ENCODE data around the gene IRF6.

DNA sequence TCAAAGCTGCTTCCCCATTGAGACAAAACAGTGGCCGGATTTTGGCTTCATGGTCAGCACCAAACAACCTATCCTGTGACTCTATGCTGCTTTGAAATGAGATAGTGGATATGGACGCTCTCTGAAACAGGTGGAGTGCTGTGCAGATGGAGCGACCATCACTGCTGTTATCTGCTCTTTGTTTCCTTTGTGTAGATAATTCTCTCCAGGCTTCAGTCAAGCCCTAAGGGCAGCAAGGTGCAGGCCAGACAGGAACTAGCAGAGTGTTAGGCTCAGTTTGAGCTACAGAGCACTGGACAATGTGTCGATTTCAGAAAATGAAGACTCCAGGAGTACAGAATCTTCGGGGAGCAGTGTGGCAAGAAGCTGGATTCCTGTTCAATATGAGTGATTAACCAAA is 4.8 kb upstream of the IRF6 start:
- TF ChIP-seq, protein P1, sequence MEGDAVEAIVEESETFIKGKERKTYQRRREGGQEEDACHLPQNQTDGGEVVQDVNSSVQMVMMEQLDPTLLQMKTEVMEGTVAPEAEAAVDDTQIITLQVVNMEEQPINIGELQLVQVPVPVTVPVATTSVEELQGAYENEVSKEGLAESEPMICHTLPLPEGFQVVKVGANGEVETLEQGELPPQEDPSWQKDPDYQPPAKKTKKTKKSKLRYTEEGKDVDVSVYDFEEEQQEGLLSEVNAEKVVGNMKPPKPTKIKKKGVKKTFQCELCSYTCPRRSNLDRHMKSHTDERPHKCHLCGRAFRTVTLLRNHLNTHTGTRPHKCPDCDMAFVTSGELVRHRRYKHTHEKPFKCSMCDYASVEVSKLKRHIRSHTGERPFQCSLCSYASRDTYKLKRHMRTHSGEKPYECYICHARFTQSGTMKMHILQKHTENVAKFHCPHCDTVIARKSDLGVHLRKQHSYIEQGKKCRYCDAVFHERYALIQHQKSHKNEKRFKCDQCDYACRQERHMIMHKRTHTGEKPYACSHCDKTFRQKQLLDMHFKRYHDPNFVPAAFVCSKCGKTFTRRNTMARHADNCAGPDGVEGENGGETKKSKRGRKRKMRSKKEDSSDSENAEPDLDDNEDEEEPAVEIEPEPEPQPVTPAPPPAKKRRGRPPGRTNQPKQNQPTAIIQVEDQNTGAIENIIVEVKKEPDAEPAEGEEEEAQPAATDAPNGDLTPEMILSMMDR (IDR thresholded peaks at IDR 0.05; ENCODE audit: low read depth, low read length): no peak
- TF ChIP-seq POLR2A (IDR thresholded peaks at IDR 0.05; ENCODE audit: extremely low read depth, insufficient read length): no peak
- TF ChIP-seq MAX (IDR thresholded peaks at IDR 0.05; ENCODE audit: low read depth, low read length): no peak
- no peak for TF ChIP-seq MYC (IDR thresholded peaks at IDR 0.05; ENCODE audit: low read depth, low read length)

All from NB4 (cell line).